Hepatocyte (in vitro differentiated cells): ENCODE measurements around the gene TCERG1.

Experiments
- CTCF ChIP-seq: fragments of 200-600 bp; sonication (generic); IDR thresholded peaks from 2 replicates; pipeline ENCODE4 v1.5.1; 2016; ENCODE audit warnings: antibody characterized with exemption, mild to moderate bottlenecking; ENCODE audit not compliant: poor library complexity
- EZH2 ChIP-seq: fragments of 200-600 bp; sonication (generic); IDR thresholded peaks from 2 replicates; pipeline ENCODE4 v1.6.1; 2016; ENCODE audit warnings: antibody characterized with exemption, mild to moderate bottlenecking, borderline replicate concordance
- EZH2phosphoT487 ChIP-seq: fragments of 200-600 bp; sonication (generic); IDR thresholded peaks from one replicate; pipeline ENCODE4 v1.6.1; 2018; ENCODE audit warnings: antibody characterized with exemption, mild to moderate bottlenecking, low read depth, moderate library complexity; ENCODE audit not compliant: unreplicated experiment, severe bottlenecking

- TF ChIP-seq EZH2phosphoT487 = no peak
- TF ChIP-seq EZH2 = no peak
- TF ChIP-seq CTCF = no peak
Measured at GRCh38 chr5:146398826-146399225, 48.3 kb upstream of the TCERG1 start.
